VCaP (cell line): Measurements from ENCODE around the gene CACNA1S.

Experiments used
- H3K27ac ChIP-seq: fragments of 450-650 bp; 2 replicates; pipeline ENCODE4 v1.5.1; 2017
- TF ChIP-seq, protein P1 (sequence below): fragments of 450-650 bp; conservative IDR thresholded peaks from 2 replicates; pipeline ENCODE4 v1.5.1; 2017; ENCODE audit warnings: mild to moderate bottlenecking, moderate library complexity

The CACNA1S gene

GRCh38 chr1:201138311-201138840, 26.1 kb upstream of the CACNA1S start:
- TF ChIP-seq, protein P1, sequence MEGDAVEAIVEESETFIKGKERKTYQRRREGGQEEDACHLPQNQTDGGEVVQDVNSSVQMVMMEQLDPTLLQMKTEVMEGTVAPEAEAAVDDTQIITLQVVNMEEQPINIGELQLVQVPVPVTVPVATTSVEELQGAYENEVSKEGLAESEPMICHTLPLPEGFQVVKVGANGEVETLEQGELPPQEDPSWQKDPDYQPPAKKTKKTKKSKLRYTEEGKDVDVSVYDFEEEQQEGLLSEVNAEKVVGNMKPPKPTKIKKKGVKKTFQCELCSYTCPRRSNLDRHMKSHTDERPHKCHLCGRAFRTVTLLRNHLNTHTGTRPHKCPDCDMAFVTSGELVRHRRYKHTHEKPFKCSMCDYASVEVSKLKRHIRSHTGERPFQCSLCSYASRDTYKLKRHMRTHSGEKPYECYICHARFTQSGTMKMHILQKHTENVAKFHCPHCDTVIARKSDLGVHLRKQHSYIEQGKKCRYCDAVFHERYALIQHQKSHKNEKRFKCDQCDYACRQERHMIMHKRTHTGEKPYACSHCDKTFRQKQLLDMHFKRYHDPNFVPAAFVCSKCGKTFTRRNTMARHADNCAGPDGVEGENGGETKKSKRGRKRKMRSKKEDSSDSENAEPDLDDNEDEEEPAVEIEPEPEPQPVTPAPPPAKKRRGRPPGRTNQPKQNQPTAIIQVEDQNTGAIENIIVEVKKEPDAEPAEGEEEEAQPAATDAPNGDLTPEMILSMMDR: no peak
- no peak overlapping the region for H3K27ac ChIP-seq

GRCh38 chr1:201137579-201138310, 25.5 kb upstream of the CACNA1S start:
- TF ChIP-seq, protein P1: no peak
- no peak overlapping the region for H3K27ac ChIP-seq

DNA sequence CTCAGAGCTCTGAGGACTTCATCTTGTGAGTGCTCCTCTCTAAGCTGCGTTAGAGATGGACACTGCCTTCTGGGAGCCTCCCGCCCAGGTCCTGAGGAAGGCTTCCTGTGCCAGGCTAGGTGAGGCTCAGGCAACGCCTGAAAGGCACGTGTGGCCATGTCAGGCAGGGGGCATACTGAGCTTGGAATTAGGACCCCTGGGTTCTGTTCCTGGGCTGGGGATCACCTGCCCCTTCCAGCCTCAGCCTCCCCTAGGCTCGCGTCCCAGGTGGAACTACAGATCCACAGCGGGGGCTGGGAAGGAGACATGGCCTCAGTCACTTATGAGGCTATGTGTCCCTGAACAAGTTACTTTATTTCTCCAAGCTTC, 24.8 kb upstream of the CACNA1S start:
- TF ChIP-seq, protein P1: no peak
- no peak overlapping the region for H3K27ac ChIP-seq

- TF ChIP-seq, protein P1: no peak
- H3K27ac ChIP-seq: no peak overlapping the region
Observed at GRCh38 chr1:201136355-201137023, 24.3 kb upstream of the CACNA1S start.

DNA sequence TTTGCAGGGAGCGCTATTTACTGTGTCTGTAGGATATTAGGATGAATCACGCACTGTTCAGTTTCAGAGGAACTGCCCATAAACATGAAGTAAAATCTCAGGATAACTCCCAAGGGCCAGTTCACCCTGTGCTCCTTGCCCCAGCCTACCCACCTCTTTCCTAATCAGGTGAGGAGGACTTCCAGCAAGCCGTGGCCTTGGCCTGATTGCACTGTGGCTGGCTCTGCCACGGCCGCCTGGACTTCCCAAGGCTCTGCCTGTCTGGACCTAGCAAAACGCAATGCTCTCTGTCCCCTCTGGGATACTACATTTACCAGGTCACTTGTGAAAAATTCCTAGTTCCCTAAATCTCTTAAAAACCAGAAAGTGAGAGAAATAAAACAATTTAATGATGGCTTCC, 22.2 kb upstream of the CACNA1S start:
- TF ChIP-seq, protein P1: no peak
- H3K27ac ChIP-seq: no peak overlapping the region

DNA sequence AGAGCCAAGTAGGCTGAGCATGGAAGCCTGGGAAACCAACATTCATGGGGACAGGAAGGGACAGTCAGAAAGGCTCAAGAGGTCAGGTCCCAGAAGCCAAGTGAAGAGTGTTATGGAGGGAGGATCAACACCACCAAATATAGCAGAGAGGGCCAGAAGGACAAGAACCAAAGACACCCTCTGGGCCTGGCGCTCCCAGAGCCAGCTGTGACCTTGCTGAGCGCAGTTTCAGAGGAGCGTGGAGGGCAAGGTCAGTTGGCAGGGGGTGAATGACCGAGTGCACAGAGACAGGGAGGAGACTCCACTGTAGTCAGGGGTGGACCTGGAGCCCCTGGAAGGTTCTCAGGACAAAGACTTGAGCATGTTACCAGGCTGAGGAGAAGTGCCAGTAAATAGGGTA, 19.2 kb upstream of the CACNA1S start:
- H3K27ac ChIP-seq: no peak overlapping the region
- TF ChIP-seq, protein P1: no peak

GRCh38 chr1:201128962-201129361, 16.7 kb upstream of the CACNA1S start:
- TF ChIP-seq, protein P1: no peak
- no peak overlapping the region for H3K27ac ChIP-seq
